ENCODE results near the gene TBC1D22A. TPM values are rescaled to one million over a fixed set of nuclear protein-coding genes. Genes with fewer than 3 reads are reported as not detected.
A peak's percentile ranks its signal among the peaks of the same experiment; 100 is the strongest.

The TBC1D22A gene
- total RNA-seq, 1 donor from 2014 or later = 87.8 TPM

DNA sequence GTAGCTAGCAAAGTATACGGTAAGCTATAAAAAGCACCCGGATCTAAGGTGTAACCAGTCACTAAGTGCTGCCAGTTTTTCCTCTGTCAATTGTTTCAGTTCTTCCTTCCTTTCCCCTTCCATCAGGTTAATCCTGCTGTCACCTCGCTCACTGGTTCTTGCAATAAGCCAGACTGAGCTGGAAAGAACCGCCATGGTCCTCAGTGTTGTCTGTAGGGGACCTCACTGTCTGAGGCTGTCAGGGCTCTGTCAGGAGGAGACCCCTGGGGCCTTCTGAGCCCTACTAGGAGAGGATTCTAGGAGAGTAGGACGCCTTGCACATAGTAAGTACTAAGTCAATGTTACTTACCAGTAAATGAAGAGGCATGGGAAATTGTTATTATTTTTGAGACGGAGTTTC is 1.4 kb upstream of the TBC1D22A start:
- no peaks in the 10 kb centered on the region for H3K36me3 ChIP-seq
- H3K4me3 ChIP-seq = peak overlapping the region in 1 of 2 donors; percentile 93
- H3K27me3 ChIP-seq = no peaks in the 10 kb centered on the region
- DNase-seq (ENCODE audit: low spot score in 2 of 2) = no peak
- intact Hi-C loops (cut with DNase I) = no loop called here
- no peaks in the 10 kb centered on the region for H3K9me3 ChIP-seq
- no peak for TF ChIP-seq CTCF (IDR thresholded peaks at IDR 0.05)
- peaks cover 0 to 19% of the 10 kb centered on the region in 2 donors for H3K4me1 ChIP-seq
- no peak overlapping the region for H3K27ac ChIP-seq

DNA sequence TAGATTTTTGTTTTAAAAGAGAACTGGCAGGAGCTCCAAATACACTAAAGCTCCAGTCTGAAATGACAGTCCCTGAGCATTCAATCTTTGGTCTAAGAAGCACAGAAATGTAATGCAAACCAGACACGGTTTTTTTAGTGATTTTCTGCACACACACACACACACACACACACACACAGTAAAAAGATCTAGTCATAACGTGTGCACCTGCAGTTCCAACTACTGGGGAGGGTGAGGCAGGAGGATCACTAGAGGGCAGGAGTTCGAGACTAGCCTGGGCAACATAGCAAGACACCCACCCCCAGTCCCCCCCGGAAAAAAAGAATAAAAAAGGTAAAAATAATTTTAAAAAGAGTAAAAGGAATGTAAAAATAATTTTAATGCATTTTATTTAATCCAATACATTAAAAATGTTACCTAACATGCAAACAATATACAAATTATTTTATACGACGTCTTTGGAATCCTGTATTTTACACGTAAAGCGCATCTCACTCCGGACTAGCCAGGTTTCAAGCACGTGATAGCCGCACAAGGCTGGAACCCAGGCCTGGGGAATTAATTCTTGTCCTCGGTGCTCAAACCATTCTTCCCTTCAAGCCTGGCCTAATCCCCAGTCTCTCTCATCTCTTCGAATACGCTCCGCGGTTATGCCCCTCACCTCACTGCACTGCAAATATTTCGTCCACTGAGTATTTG is 762 bp upstream of the TBC1D22A start:
- no peak for TF ChIP-seq CTCF (IDR thresholded peaks at IDR 0.05)
- H3K9me3 ChIP-seq = no peaks in the 10 kb centered on the region
- no peak for DNase-seq (ENCODE audit: low spot score in 2 of 2)
- no peaks in the 10 kb centered on the region for H3K27me3 ChIP-seq
- H3K27ac ChIP-seq = peak overlapping the region; percentile 92 to 96
- peaks cover 0 to 19% of the 10 kb centered on the region in 2 donors for H3K4me1 ChIP-seq
- intact Hi-C loops (cut with DNase I) = loop anchor here (1.0 kb wide), 2 partner anchors 7 to 23 kb away; partner anchors contain the start of gene CERK
- peak overlapping the region; percentile 79 to 93 for H3K4me3 ChIP-seq
- H3K36me3 ChIP-seq = no peaks in the 10 kb centered on the region

DNA sequence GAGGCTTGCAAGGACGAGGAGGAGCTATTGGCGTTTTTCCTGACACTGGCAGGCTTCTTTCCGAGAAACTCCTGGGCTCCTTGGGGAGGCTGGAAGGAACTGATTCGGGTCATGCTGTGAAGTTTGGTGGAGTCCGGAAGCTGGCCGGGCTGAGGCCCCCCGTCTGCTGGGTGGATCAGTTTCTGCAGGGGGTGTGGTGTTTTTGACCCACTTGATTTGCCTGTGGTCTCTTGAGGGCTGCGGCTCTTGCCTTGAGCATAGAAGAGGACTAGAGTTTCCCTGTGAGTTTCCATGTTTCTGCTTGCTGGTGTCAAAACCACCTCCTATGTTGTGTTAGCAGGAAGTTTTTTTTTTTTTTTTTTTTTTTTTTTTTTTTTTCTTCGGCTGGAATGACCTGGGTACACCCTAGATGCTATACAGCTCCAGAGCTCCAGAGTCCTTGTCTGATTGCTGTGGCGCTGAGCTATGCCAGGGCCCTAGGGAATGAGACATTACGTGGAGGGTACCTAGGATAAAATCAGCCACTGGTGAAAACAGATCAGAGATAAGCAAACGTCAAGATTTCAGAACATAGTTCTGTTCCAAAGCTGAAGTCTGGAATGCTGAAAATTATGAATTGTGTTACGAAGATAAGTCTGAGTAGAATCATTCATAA is 728 bp downstream of the TBC1D22A start:
- intact Hi-C loops (cut with DNase I) = no loop called here
- Histone ChIP-seq H3K4me1 (peaks cover 0 to 27% of the 10 kb centered on the region in 2 donors), H3K9me3 (no peaks in the 10 kb centered on the region), H3K36me3 (no peaks in the 10 kb centered on the region), H3K27ac (peak overlapping the region; percentile 92 to 96), H3K27me3 (no peaks in the 10 kb centered on the region), H3K4me3 (peak overlapping the region; percentile 79 to 93)
- no peak for TF ChIP-seq CTCF (IDR thresholded peaks at IDR 0.05)
- peak in 1 of 2 donors; percentile 82 for DNase-seq (ENCODE audit: low spot score in 2 of 2)

DNA sequence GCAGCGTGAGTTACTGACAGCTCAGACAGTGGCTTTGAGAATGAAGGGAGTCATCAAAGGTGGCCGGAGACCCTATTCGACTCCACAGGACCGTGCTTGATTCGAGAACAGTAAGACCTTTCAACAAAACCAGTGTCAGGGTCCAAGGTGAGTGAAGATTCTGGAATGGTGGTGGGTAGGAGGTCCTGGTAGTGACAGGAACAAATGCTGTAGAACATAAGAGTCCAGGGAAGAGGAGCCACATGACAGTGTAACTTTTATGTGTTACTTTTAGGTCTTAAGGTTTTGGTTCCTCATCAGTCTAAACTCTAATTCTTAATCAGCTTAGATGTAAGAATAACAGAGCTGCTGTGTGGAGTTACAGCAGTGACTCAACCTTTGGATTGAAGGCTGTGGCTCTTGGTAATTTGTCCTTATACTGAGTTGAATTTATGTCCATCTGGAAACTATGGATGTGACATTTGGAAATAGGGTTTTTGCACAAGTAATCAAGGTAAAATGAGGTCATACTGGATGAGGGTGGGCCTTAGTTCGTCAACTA is 1.8 kb downstream of the TBC1D22A start:
- Histone ChIP-seq H3K4me1 (peaks cover 0 to 33% of the 10 kb centered on the region in 2 donors), H3K27me3 (no peaks in the 10 kb centered on the region), H3K4me3 (peak overlapping the region in 1 of 2 donors; percentile 93), H3K27ac (no peak overlapping the region), H3K9me3 (no peaks in the 10 kb centered on the region), H3K36me3 (no peaks in the 10 kb centered on the region)
- DNase-seq (ENCODE audit: low spot score in 2 of 2) = no peak
- TF ChIP-seq CTCF (IDR thresholded peaks at IDR 0.05) = no peak
- intact Hi-C loops (cut with DNase I) = no loop called here

DNA sequence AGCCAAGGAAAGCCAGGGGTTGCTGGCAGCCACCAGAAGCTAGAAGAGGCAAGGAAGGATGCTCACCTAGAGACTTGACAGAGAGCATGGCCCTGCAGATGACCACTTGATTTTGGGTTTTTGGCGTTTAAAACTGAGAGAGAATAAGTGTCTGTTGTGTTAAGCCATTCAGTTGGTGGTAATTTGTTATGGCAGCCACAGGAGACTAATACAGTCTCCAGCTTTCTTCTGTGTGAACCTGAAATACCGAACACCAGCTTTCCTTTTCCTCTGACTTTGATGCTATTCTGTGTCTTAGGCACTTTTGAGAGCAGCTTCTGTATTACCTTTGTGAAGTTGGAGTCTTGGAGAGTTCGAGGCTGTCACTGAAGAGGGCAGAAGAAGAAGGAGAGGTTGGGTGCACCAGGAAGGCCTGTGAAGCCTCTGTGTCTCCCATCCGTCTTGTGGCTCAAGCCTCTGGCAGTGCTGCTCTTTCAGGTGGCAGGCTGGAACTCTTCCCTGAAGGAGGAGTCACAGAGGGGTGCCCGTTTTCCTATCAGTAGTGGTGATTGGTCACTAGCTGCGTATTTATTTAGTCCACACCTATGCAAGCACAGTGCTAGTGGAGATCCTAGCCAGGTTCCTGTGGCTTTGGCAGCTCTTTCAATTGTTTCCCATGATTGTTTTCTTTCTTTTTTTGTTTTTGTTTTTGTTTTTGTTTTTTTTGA is 2.5 kb downstream of the TBC1D22A start:
- intact Hi-C loops (cut with DNase I) = no loop called here
- Histone ChIP-seq H3K9me3 (no peaks in the 10 kb centered on the region), H3K4me3 (no peak overlapping the region), H3K36me3 (no peaks in the 10 kb centered on the region), H3K27me3 (no peaks in the 10 kb centered on the region), H3K27ac (no peak overlapping the region), H3K4me1 (peaks cover 0 to 33% of the 10 kb centered on the region in 2 donors)
- DNase-seq (ENCODE audit: low spot score in 2 of 2) = no peak
- TF ChIP-seq CTCF (IDR thresholded peaks at IDR 0.05) = no peak

Measured in ascending aorta (tissue), 2 donors.